Measurements from ENCODE around the gene MICAL2.

The MICAL2 gene

DNA sequence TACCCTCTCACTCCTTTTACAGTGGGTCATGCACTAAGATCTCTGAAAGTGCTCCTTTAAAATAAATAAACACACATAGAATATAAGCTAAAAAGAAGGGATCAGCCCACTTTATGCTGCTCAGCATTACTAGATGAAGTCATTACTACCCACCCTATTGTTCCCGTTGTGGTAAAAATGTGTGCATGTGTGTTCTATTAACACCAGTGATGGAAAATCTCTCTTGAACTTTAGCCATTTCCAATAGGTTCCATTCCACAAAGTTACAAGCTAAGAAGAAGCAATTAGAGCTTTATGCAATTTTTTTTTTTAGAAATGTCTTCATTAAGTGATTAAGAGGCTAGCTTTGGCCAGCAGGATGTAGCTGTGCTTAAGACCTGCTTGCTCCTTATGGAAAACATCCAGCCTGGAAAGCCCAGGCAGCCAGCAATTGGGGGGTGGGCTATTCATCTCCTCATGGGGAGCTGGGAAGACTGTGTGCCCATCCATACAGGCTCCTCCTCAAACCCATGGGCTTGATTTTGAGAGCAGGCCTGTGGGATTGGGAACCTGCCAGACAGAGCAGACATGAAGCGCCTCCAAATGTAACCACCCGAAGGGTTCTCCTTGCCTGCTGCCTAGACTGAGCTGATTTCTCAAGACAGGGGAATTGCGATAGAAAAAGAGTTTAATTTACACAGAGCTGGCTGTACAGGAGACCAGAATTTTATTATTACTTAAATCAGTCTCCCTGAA lies 174.1 kb downstream of the MICAL2 start:
- no peak overlapping the region for H3K27ac ChIP-seq
- TF ChIP-seq ZFX (IDR thresholded peaks at IDR 0.05; ENCODE audit: borderline replicate concordance) = no peak
- TF ChIP-seq, protein P1, sequence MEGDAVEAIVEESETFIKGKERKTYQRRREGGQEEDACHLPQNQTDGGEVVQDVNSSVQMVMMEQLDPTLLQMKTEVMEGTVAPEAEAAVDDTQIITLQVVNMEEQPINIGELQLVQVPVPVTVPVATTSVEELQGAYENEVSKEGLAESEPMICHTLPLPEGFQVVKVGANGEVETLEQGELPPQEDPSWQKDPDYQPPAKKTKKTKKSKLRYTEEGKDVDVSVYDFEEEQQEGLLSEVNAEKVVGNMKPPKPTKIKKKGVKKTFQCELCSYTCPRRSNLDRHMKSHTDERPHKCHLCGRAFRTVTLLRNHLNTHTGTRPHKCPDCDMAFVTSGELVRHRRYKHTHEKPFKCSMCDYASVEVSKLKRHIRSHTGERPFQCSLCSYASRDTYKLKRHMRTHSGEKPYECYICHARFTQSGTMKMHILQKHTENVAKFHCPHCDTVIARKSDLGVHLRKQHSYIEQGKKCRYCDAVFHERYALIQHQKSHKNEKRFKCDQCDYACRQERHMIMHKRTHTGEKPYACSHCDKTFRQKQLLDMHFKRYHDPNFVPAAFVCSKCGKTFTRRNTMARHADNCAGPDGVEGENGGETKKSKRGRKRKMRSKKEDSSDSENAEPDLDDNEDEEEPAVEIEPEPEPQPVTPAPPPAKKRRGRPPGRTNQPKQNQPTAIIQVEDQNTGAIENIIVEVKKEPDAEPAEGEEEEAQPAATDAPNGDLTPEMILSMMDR (IDR thresholded peaks at IDR 0.05) = no peak

GRCh38 chr11:12285106-12285505 lies 174.7 kb downstream of the MICAL2 start:
- TF ChIP-seq ZFX (IDR thresholded peaks at IDR 0.05; ENCODE audit: borderline replicate concordance) = no peak
- TF ChIP-seq, protein P1 (IDR thresholded peaks at IDR 0.05) = no peak
- H3K27ac ChIP-seq = no peak overlapping the region

DNA sequence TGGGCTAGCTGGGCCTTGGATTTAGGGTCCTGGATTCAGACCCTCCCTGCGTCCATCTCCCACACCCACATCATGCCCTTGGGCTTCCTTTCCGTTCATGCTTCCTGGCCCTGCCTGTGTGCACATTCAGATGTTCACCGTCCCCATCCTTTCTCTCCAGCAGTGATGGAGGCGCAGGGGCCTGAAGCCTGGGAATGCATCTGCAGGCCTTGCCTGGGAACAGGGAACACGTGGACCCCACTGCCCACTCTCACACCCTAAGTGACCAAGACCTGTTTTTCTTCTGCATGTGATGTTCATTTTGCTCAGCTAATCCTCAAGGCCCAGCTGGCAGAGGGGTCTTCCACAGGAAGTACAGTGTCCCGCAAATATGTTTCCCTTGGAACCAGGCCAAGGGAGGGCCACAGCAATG lies 175.4 kb downstream of the MICAL2 start:
- no peak overlapping the region for H3K27ac ChIP-seq
- TF ChIP-seq, protein P1 (IDR thresholded peaks at IDR 0.05) = no peak
- TF ChIP-seq ZFX (IDR thresholded peaks at IDR 0.05; ENCODE audit: borderline replicate concordance) = no peak

DNA sequence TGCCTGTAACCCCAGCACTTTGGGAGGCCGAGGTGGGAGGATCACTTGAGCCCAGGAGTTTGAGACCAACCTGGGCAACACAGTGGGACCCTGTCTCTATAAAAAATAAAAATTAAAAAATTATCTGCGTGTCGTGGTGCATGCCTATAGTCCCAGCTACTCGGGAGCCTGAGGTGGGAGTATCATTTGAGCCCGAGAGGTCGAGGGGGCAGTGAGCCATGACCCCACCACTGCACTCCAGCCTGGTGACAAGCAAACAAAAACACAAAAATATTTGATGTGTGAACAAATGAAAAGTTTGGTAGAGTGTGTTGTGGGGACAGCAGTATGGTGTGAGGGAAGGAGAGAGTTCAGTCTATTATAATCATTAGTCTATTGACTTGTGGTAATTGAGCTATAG lies 176.2 kb downstream of the MICAL2 start:
- TF ChIP-seq ZFX (IDR thresholded peaks at IDR 0.05; ENCODE audit: borderline replicate concordance) = no peak
- TF ChIP-seq, protein P1 (IDR thresholded peaks at IDR 0.05) = no peak
- H3K27ac ChIP-seq = no peak overlapping the region

GRCh38 chr11:12287009-12287373 lies 176.6 kb downstream of the MICAL2 start:
- no peak overlapping the region for H3K27ac ChIP-seq
- TF ChIP-seq, protein P1 (IDR thresholded peaks at IDR 0.05) = no peak
- no peak for TF ChIP-seq ZFX (IDR thresholded peaks at IDR 0.05; ENCODE audit: borderline replicate concordance)

DNA sequence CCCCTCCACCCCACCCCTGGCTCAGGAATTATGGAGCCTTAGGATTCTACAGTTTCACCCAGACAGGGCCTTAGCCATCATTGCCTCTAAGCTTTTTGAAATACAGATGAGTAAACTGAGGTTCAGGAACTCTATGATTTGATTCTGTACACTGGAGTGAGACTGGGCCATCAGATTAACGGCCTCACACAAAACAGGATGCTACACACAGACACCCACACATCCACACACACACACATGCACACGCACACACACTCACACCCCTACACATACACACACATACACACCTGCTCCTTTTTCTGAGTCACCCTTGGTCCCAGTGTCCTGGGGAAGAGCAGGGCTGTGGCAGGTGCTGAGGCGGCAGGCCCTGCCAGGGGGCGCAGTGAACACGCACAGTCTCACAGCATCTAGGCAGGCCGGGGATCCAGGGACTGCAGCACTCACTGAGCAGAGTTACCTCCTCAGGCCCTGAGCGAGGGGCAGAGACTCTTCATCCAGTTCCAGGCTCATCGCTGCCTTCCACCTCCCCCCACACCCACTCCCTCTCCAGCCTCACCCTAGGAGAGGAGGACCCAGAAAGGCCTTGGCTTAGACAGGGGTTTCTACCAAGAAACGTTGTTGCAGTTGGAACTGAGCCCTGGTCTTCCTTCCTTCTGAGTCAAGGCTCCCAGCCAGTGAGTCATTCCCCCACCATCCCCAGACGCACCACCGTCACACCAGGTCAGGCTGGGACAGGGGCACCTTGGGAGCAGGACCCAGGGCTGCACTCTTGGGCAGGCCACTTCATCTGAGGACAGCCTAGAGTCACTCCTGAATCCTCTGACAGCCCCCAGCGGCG lies 177.2 kb downstream of the MICAL2 start:
- TF ChIP-seq, protein P1 (IDR thresholded peaks at IDR 0.05) = no peak
- TF ChIP-seq ZFX (IDR thresholded peaks at IDR 0.05; ENCODE audit: borderline replicate concordance) = no peak
- H3K27ac ChIP-seq = no peak overlapping the region

Measured in 22Rv1 (cell line).